ENCODE measurements around the gene CLHC1.
"Not testable (repeated sequence)": the region's sequence is repeated elsewhere in the genome, so short reads cannot be mapped to it uniquely, and the experiment has no call there.

GRCh38 chr2:55186837-55187236 lies 45.3 kb downstream of the CLHC1 start:
- TF ChIP-seq CTCF (conservative IDR thresholded peaks at IDR 0.05; ENCODE audit: low read depth, low read length); EZH2 (IDR thresholded peaks at IDR 0.05; ENCODE audit: low read length, unreplicated experiment): not testable (repeated sequence)

All from PC-3 (cell line).